DMS153 (cell line): Measurements from ENCODE around the gene DEPDC1.

Experiments used
- DNase-seq: peaks from one replicate; lab custom pipeline; 2025; lab: John Stamatoyannopoulos, UW

The DEPDC1 gene

GRCh38 chr1:68473060-68473459 lies 23.8 kb downstream of the DEPDC1 start:
- no peak for DNase-seq

GRCh38 chr1:68470388-68470970 lies 26.4 kb downstream of the DEPDC1 start:
- no peak for DNase-seq

GRCh38 chr1:68464891-68465290 lies 32.0 kb downstream of the DEPDC1 start:
- DNase-seq, result no peak

GRCh38 chr1:68460935-68461334 lies 35.9 kb downstream of the DEPDC1 start:
- no peak for DNase-seq

GRCh38 chr1:68459796-68460195 lies 37.1 kb downstream of the DEPDC1 start:
- DNase-seq, result no peak

GRCh38 chr1:68459091-68459490 lies 37.8 kb downstream of the DEPDC1 start:
- no peak for DNase-seq

- DNase-seq, result no peak
Observed at GRCh38 chr1:68456202-68456601, 40.7 kb downstream of the DEPDC1 start.

GRCh38 chr1:68454534-68454933 lies 42.3 kb downstream of the DEPDC1 start:
- DNase-seq, result no peak

- DNase-seq, result no peak
Observed at GRCh38 chr1:68453060-68453670, 43.7 kb downstream of the DEPDC1 start.

- DNase-seq, result no peak
Observed at GRCh38 chr1:68449901-68450300, 47.0 kb downstream of the DEPDC1 start, which contains the start of gene RPE65. Gene RPE65, minus strand, starts transcription at chr1:68449954. Its CDS starts 49 bp downstream, at chr1:68449905.

- no peak for DNase-seq
Observed at GRCh38 chr1:68448365-68448764, 48.5 kb downstream of the DEPDC1 start.

- no peak for DNase-seq
Observed at GRCh38 chr1:68445709-68446108, 51.2 kb downstream of the DEPDC1 start.

GRCh38 chr1:68442822-68443556 lies 53.9 kb downstream of the DEPDC1 start:
- peak; percentile 9 for DNase-seq

- no peak for DNase-seq
Observed at GRCh38 chr1:68442006-68442405, 54.9 kb downstream of the DEPDC1 start.

GRCh38 chr1:68438310-68438709 lies 58.6 kb downstream of the DEPDC1 start:
- peak; percentile 24 for DNase-seq

- DNase-seq, result no peak
Observed at GRCh38 chr1:68433395-68433794, 63.5 kb downstream of the DEPDC1 start.

GRCh38 chr1:68431076-68431475 lies 65.8 kb downstream of the DEPDC1 start:
- no peak for DNase-seq

GRCh38 chr1:68429233-68429808 lies 67.6 kb downstream of the DEPDC1 start:
- no peak for DNase-seq

- no peak for DNase-seq
Observed at GRCh38 chr1:68426594-68426993, 70.3 kb downstream of the DEPDC1 start.
